KOPT-K1 (cell line): ENCODE data around the gene LARGE1.
"Not testable (repeated sequence)": the region's sequence is repeated elsewhere in the genome, so short reads cannot be mapped to it uniquely, and the experiment has no call there.

ENCODE experiments used
- H3K27ac ChIP-seq: fragments of 200-600 bp; sonication (generic); 2 replicates; pipeline ENCODE4 v1.5.1; 2016; ENCODE audit warnings: antibody characterized with exemption, mild to moderate bottlenecking, low read depth, low read length; ENCODE audit not compliant: poor library complexity, severe bottlenecking
- H3K36me3 ChIP-seq: fragments of 200-600 bp; sonication (generic); 2 replicates; pipeline ENCODE4 v1.5.1; 2017; ENCODE audit warnings: antibody characterized with exemption, mild to moderate bottlenecking, low read length, moderate library complexity; ENCODE audit not compliant: insufficient read depth
- H3K9me3 ChIP-seq: fragments of 200-600 bp; sonication (generic); 2 replicates; pipeline ENCODE4 v1.5.1; 2017; ENCODE audit warnings: antibody characterized with exemption, low read length, mild to moderate bottlenecking; ENCODE audit not compliant: insufficient read depth, poor library complexity, severe bottlenecking

The LARGE1 gene

GRCh38 chr22:33397381-33397907 is 522.8 kb downstream of the LARGE1 start:
- Histone ChIP-seq H3K27ac (no peak overlapping the region), H3K36me3 (no peaks in the 10 kb centered on the region), H3K9me3 (no peaks in the 10 kb centered on the region)

- Histone ChIP-seq H3K9me3 (no peaks in the 10 kb centered on the region), H3K36me3 (no peaks in the 10 kb centered on the region), H3K27ac (no peak overlapping the region)
These were observed 526.8 kb downstream of the LARGE1 start for GRCh38 chr22:33393432-33393831.

- H3K9me3 ChIP-seq = no peaks in the 10 kb centered on the region
- no peak overlapping the region for H3K27ac ChIP-seq
- no peaks in the 10 kb centered on the region for H3K36me3 ChIP-seq
These were observed 529.0 kb downstream of the LARGE1 start for GRCh38 chr22:33391298-33391697.

GRCh38 chr22:33389936-33390335 is 530.3 kb downstream of the LARGE1 start:
- no peak overlapping the region for H3K27ac ChIP-seq
- H3K36me3 ChIP-seq = no peaks in the 10 kb centered on the region
- no peaks in the 10 kb centered on the region for H3K9me3 ChIP-seq

- no peaks in the 10 kb centered on the region for H3K36me3 ChIP-seq
- H3K27ac ChIP-seq = no peak overlapping the region
- H3K9me3 ChIP-seq = no peaks in the 10 kb centered on the region
These were observed 534.0 kb downstream of the LARGE1 start for GRCh38 chr22:33386270-33386669.

- H3K9me3 ChIP-seq = no peaks in the 10 kb centered on the region
- H3K27ac ChIP-seq = no peak overlapping the region
- no peaks in the 10 kb centered on the region for H3K36me3 ChIP-seq
These were observed 534.7 kb downstream of the LARGE1 start for GRCh38 chr22:33385611-33386010.

- no peak overlapping the region for H3K27ac ChIP-seq
- H3K9me3 ChIP-seq = no peaks in the 10 kb centered on the region
- H3K36me3 ChIP-seq = no peaks in the 10 kb centered on the region
These were observed 537.8 kb downstream of the LARGE1 start for GRCh38 chr22:33382436-33382835.

GRCh38 chr22:33381531-33382406 is 538.5 kb downstream of the LARGE1 start:
- H3K27ac ChIP-seq = no peak overlapping the region
- no peaks in the 10 kb centered on the region for H3K9me3 ChIP-seq
- H3K36me3 ChIP-seq = no peaks in the 10 kb centered on the region

GRCh38 chr22:33380789-33381530 is 539.3 kb downstream of the LARGE1 start:
- H3K9me3 ChIP-seq = no peaks in the 10 kb centered on the region
- no peak overlapping the region for H3K27ac ChIP-seq
- H3K36me3 ChIP-seq = no peaks in the 10 kb centered on the region

GRCh38 chr22:33379836-33380235 is 540.4 kb downstream of the LARGE1 start:
- H3K27ac ChIP-seq = no peak overlapping the region
- H3K9me3 ChIP-seq = no peaks in the 10 kb centered on the region
- H3K36me3 ChIP-seq = no peaks in the 10 kb centered on the region

GRCh38 chr22:33372875-33373274 is 547.4 kb downstream of the LARGE1 start:
- H3K36me3 ChIP-seq = no peaks in the 10 kb centered on the region
- no peak overlapping the region for H3K27ac ChIP-seq
- H3K9me3 ChIP-seq = no peaks in the 10 kb centered on the region

- H3K27ac ChIP-seq, H3K36me3 ChIP-seq, H3K9me3 ChIP-seq: not testable (repeated sequence)
These were observed 557.0 kb downstream of the LARGE1 start for GRCh38 chr22:33363256-33363655.

- Histone ChIP-seq H3K36me3 (no peaks in the 10 kb centered on the region), H3K9me3 (no peaks in the 10 kb centered on the region), H3K27ac (no peak overlapping the region)
These were observed 557.6 kb downstream of the LARGE1 start for GRCh38 chr22:33362702-33363101.

GRCh38 chr22:33361581-33361980 is 558.7 kb downstream of the LARGE1 start:
- Histone ChIP-seq H3K9me3 (no peaks in the 10 kb centered on the region), H3K36me3 (no peaks in the 10 kb centered on the region), H3K27ac (no peak overlapping the region)

- H3K36me3 ChIP-seq = no peaks in the 10 kb centered on the region
- no peak overlapping the region for H3K27ac ChIP-seq
- no peaks in the 10 kb centered on the region for H3K9me3 ChIP-seq
These were observed 562.3 kb downstream of the LARGE1 start for GRCh38 chr22:33357981-33358399.
